MCF 10A (cell line): Measurements from ENCODE around the gene HES2. TPM values are rescaled to one million over a fixed set of nuclear protein-coding genes. Genes with fewer than 3 reads are reported as not detected.

ENCODE experiments used
- Bru-seq: library from RNA; stranded (reverse); fragments of 400-500 nt; gene quantifications from one replicate; lab custom pipeline; 2021; lab: Mats Ljungman, UMichigan
- BruChase-seq, 2 experiments: library from RNA; stranded (reverse); fragments of 400-500 nt; gene quantifications; one replicate each; lab custom pipeline; 2021; lab: Mats Ljungman, UMichigan
- BruUV-seq: library from RNA; stranded (reverse); fragments of 400-500 nt; replicated peaks from 2 replicates; lab custom pipeline; 2021; lab: Mats Ljungman, UMichigan
- CTCF ChIA-PET: fragments of 300-600 bp; sonication (Branson Sonifier 250); formaldehyde crosslinking; extraction: SDS; loops from one replicate; lab custom pipeline; 2021; ENCODE audit warnings: antibody characterized with exemption, inconsistent platforms; lab: Yijun Ruan, JAX
- POLR2A ChIA-PET: fragments of 300-600, 350-650 bp; sonication (Branson Sonifier 250); formaldehyde crosslinking; extraction: SDS; loops from one replicate; lab custom pipeline; 2020; ENCODE audit warnings: antibody characterized with exemption, inconsistent platforms; lab: Yijun Ruan, JAX
- DNase-seq: peaks from one replicate; pipeline ENCODE4 v3.0.0-alpha.2; 2018; ENCODE audit not compliant: unreplicated experiment
- H3K27ac Mint-ChIP-seq: one replicate; pipeline ENCODE4 v1.8.0; 2022; ENCODE audit warnings: mild to moderate bottlenecking, low read depth, mixed read lengths; ENCODE audit not compliant: unreplicated experiment
- H3K27me3 Mint-ChIP-seq: one replicate; pipeline ENCODE4 v1.8.0; 2022; ENCODE audit warnings: mixed read lengths; ENCODE audit not compliant: insufficient read depth, unreplicated experiment
- H3K36me3 Mint-ChIP-seq: one replicate; pipeline ENCODE4 v1.8.0; 2022; ENCODE audit warnings: mild to moderate bottlenecking, moderate library complexity, mixed read lengths; ENCODE audit not compliant: insufficient read depth, unreplicated experiment
- H3K4me1 Mint-ChIP-seq: one replicate; pipeline ENCODE4 v1.8.0; 2022; ENCODE audit warnings: mixed read lengths; ENCODE audit not compliant: insufficient read depth, unreplicated experiment
- H3K4me3 Mint-ChIP-seq: one replicate; pipeline ENCODE4 v1.8.0; 2022; ENCODE audit warnings: mild to moderate bottlenecking, moderate library complexity, mixed read lengths; ENCODE audit not compliant: unreplicated experiment
- H3K9me3 Mint-ChIP-seq: one replicate; pipeline ENCODE4 v1.8.0; 2022; ENCODE audit warnings: mixed read lengths; ENCODE audit not compliant: unreplicated experiment
- intact Hi-C: fragments of 100-400 bp; cut with micrococcal nuclease; formaldehyde crosslinking; loops from 2 replicates; pipeline ENCODE4 v1.14.1; 2022
- long read RNA-seq: library from polyadenylated mRNA; stranded (forward); transcript quantifications from one replicate; pipeline ENCODE4 v2.0.0, GENCODE V29; 2022
- total RNA-seq: library from RNA; stranded (reverse); gene quantifications from 2 replicates; pipeline ENCODE4 v1.2.3, GENCODE V29; 2022
- TF ChIP-seq, protein P1 (sequence below): fragments of 200-600 bp; IDR thresholded peaks from one replicate; pipeline ENCODE4 v1.8.0; 2022; ENCODE audit warnings: antibody characterized with exemption, mild to moderate bottlenecking; ENCODE audit not compliant: unreplicated experiment

The HES2 gene
- 5.0 and 7.6 TPM in 2 replicates for total RNA-seq
- Bru-seq, nascent RNA, result percentile 27 among the genes with signal in this experiment
- BruChase-seq, experiment 1, labeled RNA remaining after a 6-hour chase, result percentile 40 among the genes with signal in this experiment
- percentile 39 among the genes with signal in this experiment for BruChase-seq, experiment 2, labeled RNA remaining after a 2-hour chase
- long read RNA-seq, partial matches to known transcripts, result 0 of 3 reads
- long read RNA-seq, other reads (novel, unspliced or antisense), result 1 of 3 reads

- BruUV-seq, result no TSS peak
- H3K27me3 Mint-ChIP-seq, result no peaks in the 10 kb centered on the region
- H3K36me3 Mint-ChIP-seq, result no peaks in the 10 kb centered on the region
- H3K4me1 Mint-ChIP-seq, result peaks cover 29% of the 10 kb centered on the region
- intact Hi-C loops, result no loop called here
- H3K27ac Mint-ChIP-seq, result no peak within 1 kb of the TSS
- POLR2A ChIA-PET, result interaction anchor here (1.2 to 1.7 kb wide), 4 partner anchors 19 to 52 kb away, joined by 3 to 4 read pairs (median 4); no protein-coding TSS in a partner anchor
- DNase-seq, result peak; percentile 58
- no peaks in the 10 kb centered on the region for H3K9me3 Mint-ChIP-seq
- H3K4me3 Mint-ChIP-seq, result peak within 1 kb of the TSS; percentile 65
- CTCF ChIA-PET, result interaction anchor here (0.6 to 5.7 kb wide), 6 partner anchors 16 to 227 kb away, joined by 3 to 118 read pairs (median 4); no protein-coding TSS in a partner anchor
- TF ChIP-seq, protein P1, sequence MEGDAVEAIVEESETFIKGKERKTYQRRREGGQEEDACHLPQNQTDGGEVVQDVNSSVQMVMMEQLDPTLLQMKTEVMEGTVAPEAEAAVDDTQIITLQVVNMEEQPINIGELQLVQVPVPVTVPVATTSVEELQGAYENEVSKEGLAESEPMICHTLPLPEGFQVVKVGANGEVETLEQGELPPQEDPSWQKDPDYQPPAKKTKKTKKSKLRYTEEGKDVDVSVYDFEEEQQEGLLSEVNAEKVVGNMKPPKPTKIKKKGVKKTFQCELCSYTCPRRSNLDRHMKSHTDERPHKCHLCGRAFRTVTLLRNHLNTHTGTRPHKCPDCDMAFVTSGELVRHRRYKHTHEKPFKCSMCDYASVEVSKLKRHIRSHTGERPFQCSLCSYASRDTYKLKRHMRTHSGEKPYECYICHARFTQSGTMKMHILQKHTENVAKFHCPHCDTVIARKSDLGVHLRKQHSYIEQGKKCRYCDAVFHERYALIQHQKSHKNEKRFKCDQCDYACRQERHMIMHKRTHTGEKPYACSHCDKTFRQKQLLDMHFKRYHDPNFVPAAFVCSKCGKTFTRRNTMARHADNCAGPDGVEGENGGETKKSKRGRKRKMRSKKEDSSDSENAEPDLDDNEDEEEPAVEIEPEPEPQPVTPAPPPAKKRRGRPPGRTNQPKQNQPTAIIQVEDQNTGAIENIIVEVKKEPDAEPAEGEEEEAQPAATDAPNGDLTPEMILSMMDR, result no peak
Observed at GRCh38 chr1:6419804-6420453, at the start of gene HES2. Gene HES2 (minus strand): TSS chr1:6419919. CDS start chr1:6419820, 99 bp downstream.

GRCh38 chr1:6468729-6469461 lies 49.2 kb upstream of the HES2 start:
- H3K4me3 Mint-ChIP-seq, result no peak overlapping the region
- no TSS peak for BruUV-seq
- H3K9me3 Mint-ChIP-seq, result no peaks in the 10 kb centered on the region
- H3K27me3 Mint-ChIP-seq, result no peaks in the 10 kb centered on the region
- intact Hi-C loops, result no loop called here
- ChIA-PET POLR2A (interaction anchor here (0.6 kb wide), 2 partner anchors 22 to 101 kb away, joined by 3 to 4 read pairs; no protein-coding TSS in a partner anchor), CTCF (interaction anchor here (1.1 to 3.3 kb wide), 4 partner anchors 8 to 31 kb away, joined by 5 to 12 read pairs (median 8); partner anchors contain the start of gene PLEKHG5)
- no peak overlapping the region for H3K27ac Mint-ChIP-seq
- peaks cover 50% of the 10 kb centered on the region for H3K36me3 Mint-ChIP-seq
- no peak for DNase-seq
- TF ChIP-seq, protein P1, result no peak
- peaks cover 13% of the 10 kb centered on the region for H3K4me1 Mint-ChIP-seq

DNA sequence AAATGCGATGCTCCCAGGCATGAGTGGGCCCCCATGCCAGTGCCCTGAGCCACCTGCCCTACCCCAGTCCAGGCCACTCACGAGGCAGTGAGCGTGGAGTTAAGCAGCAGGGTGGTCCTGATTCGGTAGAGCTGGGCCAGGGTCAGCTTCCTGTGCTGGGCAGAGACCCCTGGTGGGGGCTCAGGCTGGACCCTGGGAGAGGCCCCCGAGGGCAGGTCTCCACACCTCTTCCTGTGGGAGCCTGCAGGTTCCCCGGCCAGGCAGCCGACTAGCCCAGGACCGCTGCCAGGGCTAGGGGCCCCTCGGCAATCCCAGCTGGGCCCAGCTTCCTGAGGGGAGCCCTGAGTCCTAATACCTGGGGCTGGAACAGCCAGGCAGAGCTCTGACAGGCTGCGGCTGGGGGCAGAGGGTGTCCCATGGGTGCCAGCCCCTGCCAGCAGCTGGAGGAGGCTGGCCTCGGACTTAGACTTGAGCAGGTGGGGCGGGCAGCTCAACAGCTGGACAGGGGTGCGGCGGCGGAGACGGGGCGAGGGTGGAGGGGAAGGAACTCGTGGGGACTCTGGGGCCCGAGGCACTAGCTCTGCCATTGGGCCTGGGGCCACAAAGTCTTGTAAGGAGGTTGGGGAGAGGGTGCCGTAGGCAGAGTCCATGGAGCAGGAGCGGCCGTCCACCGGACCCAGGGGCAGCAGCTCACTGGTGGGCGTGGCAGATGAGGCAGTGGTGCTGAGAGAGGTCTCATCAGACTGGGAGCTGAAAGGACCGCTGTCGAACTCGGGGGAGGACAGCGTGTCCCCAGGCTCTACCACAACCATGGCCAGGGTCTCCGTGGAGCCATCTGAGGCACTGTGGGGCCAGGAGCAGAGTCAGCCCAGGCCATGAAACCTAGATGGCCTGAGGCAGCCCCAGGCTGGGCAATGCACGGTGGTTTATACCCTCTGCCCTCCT lies 48.3 kb upstream of the HES2 start:
- Mint-ChIP-seq H3K9me3 (no peaks in the 10 kb centered on the region), H3K4me1 (peaks cover 13% of the 10 kb centered on the region), H3K4me3 (no peak overlapping the region), H3K27me3 (no peaks in the 10 kb centered on the region), H3K27ac (no peak overlapping the region), H3K36me3 (peaks cover 53% of the 10 kb centered on the region)
- POLR2A ChIA-PET, result no interaction called here
- no TSS peak for BruUV-seq
- CTCF ChIA-PET, result interaction anchor here (1.1 to 3.3 kb wide), 4 partner anchors 8 to 45 kb away, joined by 3 to 12 read pairs (median 6); partner anchors contain the start of gene PLEKHG5
- DNase-seq, result no peak
- TF ChIP-seq, protein P1, result no peak
- intact Hi-C loops, result no loop called here
